GM19438 (cell line): ENCODE results near the gene CCDC9B.

ENCODE experiments used
- ATAC-seq: cut with Tn5 transposase; IDR thresholded peaks from one replicate; pipeline ENCODE4 v1.9.1; 2021; ENCODE audit warnings: low read depth; ENCODE audit not compliant: unreplicated experiment

Gene CCDC9B

GRCh38 chr15:40331637-40332036 lies 9.1 kb downstream of the CCDC9B start:
- no peak for ATAC-seq

- ATAC-seq: no peak
These were observed 9.7 kb downstream of the CCDC9B start for GRCh38 chr15:40331026-40331425.

GRCh38 chr15:40330368-40330836 lies 10.3 kb downstream of the CCDC9B start:
- ATAC-seq: no peak

GRCh38 chr15:40329804-40330203 lies 10.9 kb downstream of the CCDC9B start:
- no peak for ATAC-seq

- ATAC-seq: no peak
These were observed 12.0 kb downstream of the CCDC9B start for GRCh38 chr15:40328751-40329150.

- ATAC-seq: no peak
These were observed 12.6 kb downstream of the CCDC9B start for GRCh38 chr15:40328176-40328575.

- no peak for ATAC-seq
These were observed 13.3 kb downstream of the CCDC9B start for GRCh38 chr15:40327457-40327856.

GRCh38 chr15:40325700-40326099 lies 15.0 kb downstream of the CCDC9B start:
- ATAC-seq: no peak

- ATAC-seq: no peak
These were observed 15.6 kb downstream of the CCDC9B start for GRCh38 chr15:40325188-40325587.

GRCh38 chr15:40323953-40324937 lies 16.5 kb downstream of the CCDC9B start:
- peak; percentile 7 for ATAC-seq

GRCh38 chr15:40323239-40323952 lies 17.3 kb downstream of the CCDC9B start, which contains the start of gene INAFM2:
TSS of gene INAFM2 (plus strand) at chr15:40323692. CDS start at chr15:40324056, 364 bp downstream.
- ATAC-seq: peak; percentile 90

GRCh38 chr15:40322531-40323238 lies 18.1 kb downstream of the CCDC9B start:
- ATAC-seq: no peak

- no peak for ATAC-seq
These were observed 19.8 kb downstream of the CCDC9B start for GRCh38 chr15:40320931-40321371.

- ATAC-seq: no peak
These were observed 20.3 kb downstream of the CCDC9B start for GRCh38 chr15:40320409-40320808.

- ATAC-seq: no peak
These were observed 23.2 kb downstream of the CCDC9B start for GRCh38 chr15:40317580-40317979.

GRCh38 chr15:40316931-40317330 lies 23.8 kb downstream of the CCDC9B start:
- ATAC-seq: no peak

- no peak for ATAC-seq
These were observed 25.9 kb downstream of the CCDC9B start for GRCh38 chr15:40314723-40315276.

- no peak for ATAC-seq
These were observed 27.0 kb downstream of the CCDC9B start for GRCh38 chr15:40313531-40314398.

GRCh38 chr15:40312370-40313158 lies 28.2 kb downstream of the CCDC9B start:
- no peak for ATAC-seq
